Measurements from ENCODE around the gene NUFIP2.
"Not testable (repeated sequence)": the region's sequence is repeated elsewhere in the genome, so short reads cannot be mapped to it uniquely, and the experiment has no call there.

The NUFIP2 gene

DNA sequence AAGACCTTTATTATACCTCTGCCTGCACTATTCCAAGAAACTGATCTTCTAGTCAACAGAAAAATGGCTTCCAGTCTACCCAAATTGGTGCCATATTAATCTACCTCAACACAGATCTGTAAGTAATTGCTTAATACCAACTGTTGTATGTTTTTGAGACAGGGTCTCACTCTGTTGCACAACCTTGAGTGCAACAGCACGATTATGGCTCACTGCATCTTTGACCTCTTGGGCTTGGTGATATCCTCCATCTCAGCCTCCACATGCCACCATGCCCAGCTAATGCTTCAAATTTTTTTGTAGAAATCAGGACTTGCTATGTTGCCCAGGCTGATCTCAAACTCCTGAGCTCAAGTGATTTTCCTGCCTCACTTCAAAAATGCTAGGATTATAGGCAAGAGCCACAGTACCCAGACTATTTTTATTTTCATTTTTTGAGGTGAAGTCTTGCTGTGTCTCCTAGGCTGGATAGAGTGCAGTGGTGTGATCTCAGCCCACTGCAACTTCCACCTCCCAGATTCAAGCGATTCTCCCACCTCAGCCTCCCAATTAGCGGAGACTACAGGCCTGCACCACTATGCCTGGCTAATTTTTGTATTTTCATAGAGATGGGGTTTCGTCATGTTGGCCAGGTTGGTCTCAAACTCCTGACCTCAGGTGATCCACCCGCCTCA, 14.4 kb downstream of the NUFIP2 start:
- DNase-seq = no peak

- no peak for DNase-seq
Measured at GRCh38 chr17:29278692-29279091, 15.3 kb downstream of the NUFIP2 start.

GRCh38 chr17:29273924-29274323, 20.0 kb downstream of the NUFIP2 start:
- DNase-seq = no peak

- DNase-seq = not testable (repeated sequence)
Measured at GRCh38 chr17:29271980-29272379, 22.0 kb downstream of the NUFIP2 start.

DNA sequence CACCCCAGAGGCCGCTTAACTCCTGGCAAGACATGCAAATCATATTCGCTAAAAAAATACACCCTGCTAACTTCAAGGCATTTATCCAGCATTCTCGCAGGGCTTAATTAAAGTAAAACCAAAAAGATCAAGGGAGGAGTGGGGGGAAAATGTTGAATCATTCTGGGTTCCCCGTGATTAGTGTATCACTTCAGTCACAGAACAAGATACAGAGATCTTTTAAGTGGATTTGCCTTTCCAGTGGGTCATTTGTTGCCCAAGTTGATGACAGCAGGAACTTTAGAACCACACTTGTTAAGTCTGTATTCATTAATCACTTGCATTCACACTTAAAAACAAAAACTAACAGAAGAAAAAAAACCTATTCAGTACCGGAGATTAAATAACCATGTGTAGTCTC, 30.0 kb downstream of the NUFIP2 start:
- no peak for DNase-seq

DNA sequence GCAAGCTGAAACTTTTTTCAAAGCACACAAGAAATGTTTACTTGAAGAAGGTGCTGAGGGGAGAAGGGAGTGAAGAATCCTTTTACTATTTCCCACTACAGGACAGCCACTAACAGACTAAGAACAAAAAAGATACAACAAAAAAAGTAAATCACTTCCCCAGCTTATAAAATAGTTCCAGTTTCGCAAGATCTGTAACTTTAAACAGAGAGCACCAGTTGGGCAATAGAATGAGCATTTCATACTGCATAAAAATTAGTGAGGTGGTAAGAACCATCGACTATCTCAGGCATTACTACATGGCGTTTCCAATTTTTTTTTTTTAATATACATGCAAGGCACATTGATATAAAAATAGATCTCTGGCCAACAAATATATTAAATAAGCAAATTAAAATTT, 36.2 kb downstream of the NUFIP2 start:
- no peak for DNase-seq

GRCh38 chr17:29256735-29257466, 37.0 kb downstream of the NUFIP2 start:
- no peak for DNase-seq

DNA sequence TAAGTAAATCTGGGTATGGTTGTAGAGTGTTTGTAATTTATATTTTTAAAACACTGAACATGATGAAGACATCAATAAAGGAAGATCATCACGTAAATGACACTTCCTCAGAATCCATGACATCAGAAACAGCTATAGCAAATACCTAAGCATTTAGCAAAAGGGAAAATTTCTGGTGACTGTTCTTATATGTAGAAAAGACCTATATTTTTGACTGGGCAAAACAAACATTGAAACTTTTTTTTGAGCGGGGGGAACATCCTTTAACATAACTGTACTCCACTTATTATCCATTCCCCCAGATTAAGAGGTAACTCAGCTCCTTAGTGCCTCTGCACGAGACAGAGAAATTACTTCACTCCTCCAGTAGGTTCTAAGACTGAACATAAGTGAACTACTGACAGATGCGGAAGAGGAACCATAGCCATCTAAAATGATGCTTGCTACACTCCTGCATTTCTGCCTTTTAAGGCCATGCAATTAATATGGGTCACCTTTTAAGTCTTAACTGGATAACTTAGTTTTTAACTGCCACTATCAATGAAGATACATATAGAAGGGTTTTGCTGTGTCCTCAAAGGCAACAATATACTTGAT, 37.9 kb downstream of the NUFIP2 start:
- no peak for DNase-seq

- no peak for DNase-seq
Measured at GRCh38 chr17:29253037-29253436, 40.9 kb downstream of the NUFIP2 start.

GRCh38 chr17:29252101-29252791, 41.7 kb downstream of the NUFIP2 start:
- DNase-seq = no peak

GRCh38 chr17:29251184-29251583, 42.8 kb downstream of the NUFIP2 start:
- DNase-seq = no peak

DNA sequence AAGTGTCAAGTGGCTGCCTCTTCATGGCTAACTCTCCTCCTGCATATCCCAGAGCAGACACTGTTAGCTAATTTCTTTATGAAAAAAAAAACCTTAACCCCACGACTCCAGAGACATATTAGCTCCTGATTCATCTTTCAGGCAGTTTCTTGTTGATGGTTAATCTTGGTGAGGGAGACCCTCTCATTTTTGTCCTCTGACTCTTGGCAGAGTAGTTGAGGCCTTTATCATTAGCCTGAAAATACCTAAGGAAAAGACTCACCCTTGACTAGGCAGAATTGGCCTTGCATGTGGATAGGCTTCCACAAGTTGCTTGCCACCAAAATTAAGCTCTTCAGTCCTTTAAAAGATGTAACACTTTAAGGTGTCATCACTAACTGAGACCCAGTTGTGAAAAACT, 43.3 kb downstream of the NUFIP2 start:
- DNase-seq = no peak

- DNase-seq = no peak
Measured at GRCh38 chr17:29248845-29249244, 45.1 kb downstream of the NUFIP2 start.

DNA sequence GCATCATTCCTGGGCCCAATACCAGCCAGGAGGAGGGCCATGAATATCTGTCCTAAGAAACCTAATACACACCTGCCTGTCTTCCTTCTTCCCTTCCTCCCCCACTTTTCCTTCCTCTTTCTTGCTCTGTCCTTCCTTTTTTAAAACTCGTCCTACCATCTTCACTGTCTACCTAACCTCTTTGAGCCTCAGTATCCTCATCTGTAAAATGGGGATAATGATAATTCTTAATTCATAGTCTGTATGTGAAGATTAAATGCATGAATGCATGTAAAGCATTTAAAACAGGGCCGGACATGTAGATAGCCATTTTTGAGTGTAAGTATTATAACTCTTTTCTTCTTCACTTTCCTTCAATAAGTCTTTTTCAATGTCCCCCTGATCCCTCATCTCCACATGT, 46.7 kb downstream of the NUFIP2 start:
- DNase-seq = no peak

GRCh38 chr17:29246628-29247027, 47.3 kb downstream of the NUFIP2 start, which contains the start of gene CRYBA1:
Gene CRYBA1, plus strand, starts transcription at chr17:29246859. Its CDS starts 5 bp downstream, at chr17:29246864.
- DNase-seq = no peak

GRCh38 chr17:29245401-29245800, 48.5 kb downstream of the NUFIP2 start:
- no peak for DNase-seq

DNA sequence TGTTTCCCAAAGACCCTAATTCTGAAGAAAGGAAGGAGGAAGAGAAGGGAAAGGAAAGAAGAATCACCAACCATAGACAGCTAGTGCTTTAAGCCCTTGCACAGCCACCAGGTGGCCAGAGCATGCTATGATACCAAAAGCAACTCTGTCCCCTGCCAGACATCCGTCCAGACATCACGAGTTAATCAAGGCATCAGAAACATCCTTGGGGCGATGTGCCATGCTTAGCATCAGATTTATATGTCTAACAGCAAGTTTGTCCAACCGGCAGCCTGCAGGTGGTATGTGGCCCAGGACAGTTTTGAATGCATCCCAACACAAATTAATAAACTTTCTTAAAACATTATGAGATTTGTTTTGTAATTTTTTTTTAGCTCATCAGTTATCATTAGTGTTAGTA, 50.2 kb downstream of the NUFIP2 start:
- DNase-seq = no peak

- no peak for DNase-seq
Measured at GRCh38 chr17:29242790-29243189, 51.2 kb downstream of the NUFIP2 start.

DNA sequence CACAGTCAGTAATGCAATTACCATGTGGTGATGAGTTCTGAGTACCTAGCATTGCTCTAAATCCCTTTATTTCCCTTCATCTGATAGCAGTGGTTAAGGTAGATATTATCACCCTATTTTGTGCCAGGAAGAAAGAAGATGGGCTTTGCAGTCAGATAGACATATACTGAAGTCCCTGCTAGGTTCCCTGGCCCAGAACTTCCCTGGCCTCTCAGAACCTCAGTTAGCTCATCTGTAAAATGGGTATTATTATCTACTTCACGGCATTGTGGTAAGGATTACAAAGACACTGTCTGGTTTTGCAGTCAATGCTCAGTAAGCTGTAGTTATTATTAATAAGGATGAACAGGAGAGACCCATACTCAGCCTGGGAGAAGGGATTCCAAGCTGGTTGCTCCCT, 51.9 kb downstream of the NUFIP2 start:
- no peak for DNase-seq

DNA sequence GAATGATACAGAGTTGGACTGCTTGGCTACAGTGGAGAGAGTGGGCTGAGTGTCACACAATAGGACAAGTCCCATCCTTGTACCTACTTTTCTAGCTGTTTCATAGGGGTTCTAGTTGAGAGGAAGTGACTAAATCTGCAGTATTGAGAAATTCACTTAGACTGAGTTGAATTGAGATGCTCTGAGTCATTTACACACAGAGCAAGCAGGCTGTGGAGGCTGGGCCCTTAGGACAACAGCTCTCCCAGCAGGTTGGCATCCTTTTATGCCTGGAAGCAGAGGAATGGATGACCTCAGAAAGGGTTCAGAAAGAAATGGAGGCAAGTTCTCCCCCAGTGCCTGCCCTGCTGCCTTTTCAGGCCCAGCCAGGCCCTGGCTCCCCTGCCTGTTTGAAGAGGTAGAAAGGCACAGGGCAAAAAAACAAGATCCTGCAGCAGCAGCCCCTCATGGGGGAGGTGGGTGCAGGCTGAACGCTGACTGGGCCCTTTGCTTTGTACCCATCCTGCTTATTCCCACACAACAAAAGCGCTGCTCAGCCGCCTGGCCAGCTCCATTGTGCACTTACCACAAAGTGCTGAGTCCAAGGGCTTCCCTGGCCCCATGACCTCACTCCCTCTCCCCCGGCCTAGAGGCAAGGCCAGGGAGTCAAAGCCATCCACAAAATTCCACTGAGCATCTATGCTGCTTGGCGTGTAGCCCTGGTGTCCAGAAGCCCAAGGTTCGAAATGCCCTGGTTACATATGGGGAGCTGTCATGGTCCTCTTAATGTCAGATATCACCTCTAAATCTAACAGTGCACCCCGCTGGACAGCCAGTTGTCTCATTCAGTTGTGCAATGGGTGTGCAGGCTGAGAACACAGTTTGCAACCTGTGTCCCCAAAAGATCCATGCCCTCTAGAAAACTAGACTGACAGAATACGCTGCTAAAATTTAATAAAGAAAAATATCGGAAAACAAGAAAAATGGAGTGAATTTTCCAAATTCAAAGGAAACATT, 52.7 kb downstream of the NUFIP2 start:
- peak; percentile 74 for DNase-seq

DNA sequence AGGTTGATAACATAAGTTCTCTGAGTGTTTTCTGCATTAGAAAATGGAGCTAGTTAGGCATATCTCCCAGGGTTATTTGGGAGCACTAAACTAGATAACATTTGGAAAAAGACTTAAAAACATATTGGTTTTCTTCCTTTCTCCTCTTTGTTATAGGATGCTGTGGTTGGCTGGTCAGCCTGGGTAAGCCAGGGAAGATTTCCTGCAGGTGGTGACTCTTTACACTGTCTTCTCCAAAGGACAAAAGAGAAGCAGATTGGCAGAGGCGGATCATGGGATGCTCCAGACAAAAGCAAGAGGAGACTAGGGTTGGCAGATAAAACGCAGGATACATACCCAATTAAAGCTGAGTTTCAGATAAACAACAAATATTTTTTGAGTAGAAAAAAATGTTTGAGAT, 53.5 kb downstream of the NUFIP2 start:
- DNase-seq = peak; percentile 44
